Astrocyte of the cerebellum (primary cell): ENCODE measurements around the gene ATP2B3.

Source experiments
- DNase-seq: peaks from one replicate; pipeline ENCODE4 v3.0.0-alpha.2; 2011; ENCODE audit warnings: low read depth
- H3K4me3 ChIP-seq: 2 replicates; pipeline ENCODE4 v1.5.1; 2011; ENCODE audit warnings: mild to moderate bottlenecking, low read depth, low read length, moderate library complexity
- in situ Hi-C: cut with HindIII; loops from 2 replicates; pipeline ENCODE4 v1.10.0; 2017; ENCODE audit warnings: low sequenced_read_pairs
- TF ChIP-seq, protein P1 (sequence below): IDR thresholded peaks from 2 replicates; pipeline ENCODE4 v1.5.1; 2012; ENCODE audit warnings: low read length, low read depth, moderate library complexity, mild to moderate bottlenecking; ENCODE audit errors: missing control alignments

Gene ATP2B3

DNA sequence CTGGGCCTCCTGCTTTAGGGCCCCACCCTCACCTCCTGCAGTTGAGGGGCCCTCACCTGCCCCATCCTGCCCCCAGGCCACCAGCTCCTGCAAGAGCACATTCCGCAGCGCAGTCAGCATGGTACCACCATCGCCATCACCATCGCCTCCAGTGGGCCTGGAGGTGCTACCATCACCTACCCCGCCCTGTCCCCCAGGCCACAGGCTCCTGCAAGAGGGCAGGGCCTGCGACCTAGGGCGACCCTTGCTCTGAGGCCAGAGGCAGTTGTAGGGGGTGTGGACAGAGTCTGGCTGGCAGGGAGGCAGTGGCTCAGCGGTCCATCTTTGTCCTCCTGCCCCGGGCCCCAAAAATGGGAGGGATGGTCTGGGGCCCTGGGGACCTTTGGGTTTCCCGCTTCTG lies 43.2 kb upstream of the ATP2B3 start:
- no peak for DNase-seq
- H3K4me3 ChIP-seq, result no peak overlapping the region
- in situ Hi-C loops, result no loop called here
- TF ChIP-seq, protein P1, sequence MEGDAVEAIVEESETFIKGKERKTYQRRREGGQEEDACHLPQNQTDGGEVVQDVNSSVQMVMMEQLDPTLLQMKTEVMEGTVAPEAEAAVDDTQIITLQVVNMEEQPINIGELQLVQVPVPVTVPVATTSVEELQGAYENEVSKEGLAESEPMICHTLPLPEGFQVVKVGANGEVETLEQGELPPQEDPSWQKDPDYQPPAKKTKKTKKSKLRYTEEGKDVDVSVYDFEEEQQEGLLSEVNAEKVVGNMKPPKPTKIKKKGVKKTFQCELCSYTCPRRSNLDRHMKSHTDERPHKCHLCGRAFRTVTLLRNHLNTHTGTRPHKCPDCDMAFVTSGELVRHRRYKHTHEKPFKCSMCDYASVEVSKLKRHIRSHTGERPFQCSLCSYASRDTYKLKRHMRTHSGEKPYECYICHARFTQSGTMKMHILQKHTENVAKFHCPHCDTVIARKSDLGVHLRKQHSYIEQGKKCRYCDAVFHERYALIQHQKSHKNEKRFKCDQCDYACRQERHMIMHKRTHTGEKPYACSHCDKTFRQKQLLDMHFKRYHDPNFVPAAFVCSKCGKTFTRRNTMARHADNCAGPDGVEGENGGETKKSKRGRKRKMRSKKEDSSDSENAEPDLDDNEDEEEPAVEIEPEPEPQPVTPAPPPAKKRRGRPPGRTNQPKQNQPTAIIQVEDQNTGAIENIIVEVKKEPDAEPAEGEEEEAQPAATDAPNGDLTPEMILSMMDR, result no peak

DNA sequence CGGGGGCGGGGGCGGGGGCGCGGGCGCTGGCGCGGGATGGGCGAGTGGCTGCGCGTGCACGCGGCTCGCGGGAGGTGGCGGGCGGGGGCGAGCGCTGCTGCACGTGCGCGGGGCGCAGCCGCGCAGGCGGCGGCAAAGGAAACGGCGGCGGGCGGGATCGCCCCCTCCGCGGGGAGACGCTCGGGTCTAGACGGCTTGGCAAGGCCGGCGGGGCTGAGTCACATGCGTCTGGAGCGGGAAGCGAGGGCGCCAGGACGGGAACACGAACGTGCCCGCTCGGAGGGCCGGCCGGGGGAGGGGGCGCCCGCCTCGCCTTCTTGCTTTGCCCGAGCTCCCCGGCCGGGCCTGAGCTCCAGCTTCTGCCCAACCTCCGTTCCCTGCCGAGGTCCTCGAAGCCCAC lies 42.7 kb upstream of the ATP2B3 start:
- in situ Hi-C loops, result no loop called here
- DNase-seq, result no peak
- no peak overlapping the region for H3K4me3 ChIP-seq
- TF ChIP-seq, protein P1, result no peak

DNA sequence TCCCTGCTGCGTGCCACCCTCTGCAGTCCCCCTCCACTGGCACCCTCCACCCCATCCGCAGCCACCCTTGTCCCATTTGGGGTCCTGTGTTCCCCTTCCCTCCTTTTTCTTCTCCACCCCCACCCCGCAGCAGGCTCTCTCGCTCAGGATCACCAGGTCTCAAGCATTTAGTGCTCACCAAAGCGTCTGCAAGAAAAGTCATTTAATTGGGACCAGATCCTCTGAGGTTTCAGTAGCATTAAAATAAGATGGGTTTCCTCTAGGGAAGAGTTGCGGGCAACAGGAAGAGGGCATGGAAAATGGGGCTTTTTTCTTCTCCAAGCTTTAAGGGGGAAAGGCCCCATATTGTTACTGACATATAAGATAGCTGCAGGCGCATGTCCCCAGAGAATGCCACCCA lies 42.2 kb upstream of the ATP2B3 start:
- TF ChIP-seq, protein P1, result no peak
- DNase-seq, result no peak
- in situ Hi-C loops, result no loop called here
- H3K4me3 ChIP-seq, result no peak overlapping the region

DNA sequence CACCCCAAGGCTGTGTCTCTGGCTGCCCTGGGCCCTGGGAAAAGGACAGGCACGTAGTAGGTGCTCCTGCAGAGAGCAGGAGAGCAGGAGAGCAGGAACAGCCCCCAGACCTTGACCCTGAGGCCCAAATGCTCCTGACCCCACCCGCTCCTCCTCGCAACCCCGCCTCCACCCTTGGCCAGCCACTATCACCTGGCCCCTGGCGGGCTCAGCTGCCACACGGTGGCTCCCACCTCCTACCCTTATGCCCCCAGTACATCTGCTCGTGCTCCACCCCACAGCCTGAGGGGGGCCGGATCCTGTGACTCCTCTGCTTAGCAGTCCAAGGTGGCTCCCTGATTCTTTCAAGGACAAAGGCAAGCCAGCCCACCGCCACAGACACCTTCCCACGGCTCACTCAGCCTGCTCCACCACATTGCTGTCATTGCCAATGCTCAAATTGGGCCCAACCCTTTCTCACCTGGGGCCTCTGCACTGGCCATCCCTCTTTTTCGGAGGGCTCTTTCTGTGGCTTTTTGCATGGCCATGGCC lies 41.6 kb upstream of the ATP2B3 start:
- TF ChIP-seq, protein P1, result no peak
- DNase-seq, result no peak
- no peak overlapping the region for H3K4me3 ChIP-seq
- in situ Hi-C loops, result no loop called here

DNA sequence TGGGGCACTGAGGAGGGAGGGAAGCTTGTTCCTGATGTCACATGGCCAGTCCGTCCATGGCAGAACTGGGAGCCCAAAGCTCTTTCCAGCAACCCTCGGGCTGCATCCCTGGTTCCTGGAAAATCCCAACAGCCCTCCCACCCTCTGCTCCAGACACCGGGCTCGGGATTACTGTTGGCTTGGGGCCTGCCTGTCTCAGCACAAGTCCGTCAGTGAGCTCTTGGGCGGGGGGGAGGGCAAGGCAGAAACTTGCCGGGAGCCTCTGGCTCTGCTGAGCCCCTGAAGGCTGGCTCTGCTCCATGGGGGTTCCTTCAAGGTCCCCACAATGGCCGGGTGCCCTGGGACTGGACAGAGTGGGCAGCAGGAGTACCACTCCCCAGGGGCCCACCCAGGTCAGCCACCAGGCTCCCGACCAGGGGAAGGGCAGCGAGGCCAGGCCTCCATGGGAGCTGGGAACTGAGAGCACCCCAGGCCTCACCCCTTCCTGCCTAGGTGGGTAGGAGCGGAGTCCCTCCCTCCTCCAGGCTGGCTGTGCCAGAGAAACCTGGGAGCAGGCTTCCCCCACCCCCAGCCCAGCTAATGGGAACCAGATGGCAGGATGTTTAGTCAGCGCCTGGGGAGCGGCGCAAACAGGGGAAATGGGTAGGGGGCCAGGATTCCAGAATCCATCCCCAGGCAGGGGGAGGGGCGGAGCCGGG lies 40.6 kb upstream of the ATP2B3 start:
- H3K4me3 ChIP-seq, result no peak overlapping the region
- in situ Hi-C loops, result no loop called here
- TF ChIP-seq, protein P1, result no peak
- no peak for DNase-seq

DNA sequence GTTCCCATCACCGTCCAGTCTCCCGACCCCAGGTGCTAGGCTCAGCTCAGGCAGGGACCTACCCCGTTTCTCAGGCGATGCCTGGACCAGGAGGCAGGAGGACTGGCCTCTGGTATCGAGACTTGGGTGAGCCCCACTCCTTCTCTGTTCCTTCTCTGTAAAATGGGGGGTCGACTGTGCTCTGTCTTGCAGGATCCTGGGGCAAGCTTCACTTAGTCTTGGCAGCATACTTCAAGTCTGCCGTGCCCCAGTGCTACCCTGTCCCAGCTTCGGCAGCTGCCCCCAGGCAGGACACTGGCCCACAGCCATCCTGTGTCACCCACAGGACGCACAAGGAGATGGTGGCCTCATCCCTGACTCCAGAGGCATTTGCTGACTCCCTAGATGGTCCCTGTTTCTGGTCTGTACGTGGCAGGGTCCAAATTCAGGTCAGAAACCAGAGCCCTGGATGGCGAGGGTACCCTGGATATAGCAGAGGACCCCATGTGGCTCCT lies 40.0 kb upstream of the ATP2B3 start:
- in situ Hi-C loops, result no loop called here
- no peak for DNase-seq
- TF ChIP-seq, protein P1, result no peak
- no peak overlapping the region for H3K4me3 ChIP-seq
